Stimulated activated CD8-positive, alpha-beta memory T cell treated with anti-CD3 and anti-CD28 coated beads, Interleukin-4, amount 100 ng/mL, for 1 hour (primary cell): ENCODE data around the gene NATD1.

Experiments used
- DNase-seq, 2 donors: peaks; one replicate each; pipeline ENCODE4 v3.0.0-alpha.2; 2020; ENCODE audit warnings: low read depth in 2 of 2, low spot score in 1 of 2

NATD1 gene

GRCh38 chr17:21252796-21253645 is at the start of gene NATD1:
NATD1 (minus strand) TSS chr17:21253410; CDS start chr17:21253264, 146 bp downstream.
- peak; percentile 52 to 60 for DNase-seq

- no peak for DNase-seq
Observed at GRCh38 chr17:21301593-21302550, 48.7 kb upstream of the NATD1 start.

GRCh38 chr17:21300601-21301571 is 47.7 kb upstream of the NATD1 start:
- no peak for DNase-seq

- DNase-seq = no peak
Observed at GRCh38 chr17:21299981-21300600, 46.9 kb upstream of the NATD1 start.

- no peak for DNase-seq
Observed at GRCh38 chr17:21298983-21299519, 45.8 kb upstream of the NATD1 start.

GRCh38 chr17:21298056-21298982 is 45.1 kb upstream of the NATD1 start:
- DNase-seq = no peak

- no peak for DNase-seq
Observed at GRCh38 chr17:21297597-21297996, 44.4 kb upstream of the NATD1 start.

GRCh38 chr17:21297026-21297520 is 43.9 kb upstream of the NATD1 start:
- DNase-seq = no peak

GRCh38 chr17:21296097-21297025 is 43.2 kb upstream of the NATD1 start:
- DNase-seq = no peak

- DNase-seq = no peak
Observed at GRCh38 chr17:21295036-21295952, 42.1 kb upstream of the NATD1 start.

GRCh38 chr17:21294321-21295035 is 41.3 kb upstream of the NATD1 start:
- no peak for DNase-seq

- DNase-seq = no peak
Observed at GRCh38 chr17:21293831-21294210, 40.6 kb upstream of the NATD1 start.

- DNase-seq = no peak
Observed at GRCh38 chr17:21292867-21293830, 39.9 kb upstream of the NATD1 start.

GRCh38 chr17:21291862-21292261 is 38.7 kb upstream of the NATD1 start:
- DNase-seq = no peak

GRCh38 chr17:21291357-21291756 is 38.1 kb upstream of the NATD1 start:
- DNase-seq = no peak
